ENCODE results near the gene GANAB. TPM values are rescaled to one million over a fixed set of nuclear protein-coding genes. Genes with fewer than 3 reads are reported as not detected.

The GANAB gene
- total and polyA plus RNA-seq, 2 of the 13 experiments (the other 11 are each of a cell fraction or from before 2014, with no cell fraction given) = 99.5 to 234 TPM

DNA sequence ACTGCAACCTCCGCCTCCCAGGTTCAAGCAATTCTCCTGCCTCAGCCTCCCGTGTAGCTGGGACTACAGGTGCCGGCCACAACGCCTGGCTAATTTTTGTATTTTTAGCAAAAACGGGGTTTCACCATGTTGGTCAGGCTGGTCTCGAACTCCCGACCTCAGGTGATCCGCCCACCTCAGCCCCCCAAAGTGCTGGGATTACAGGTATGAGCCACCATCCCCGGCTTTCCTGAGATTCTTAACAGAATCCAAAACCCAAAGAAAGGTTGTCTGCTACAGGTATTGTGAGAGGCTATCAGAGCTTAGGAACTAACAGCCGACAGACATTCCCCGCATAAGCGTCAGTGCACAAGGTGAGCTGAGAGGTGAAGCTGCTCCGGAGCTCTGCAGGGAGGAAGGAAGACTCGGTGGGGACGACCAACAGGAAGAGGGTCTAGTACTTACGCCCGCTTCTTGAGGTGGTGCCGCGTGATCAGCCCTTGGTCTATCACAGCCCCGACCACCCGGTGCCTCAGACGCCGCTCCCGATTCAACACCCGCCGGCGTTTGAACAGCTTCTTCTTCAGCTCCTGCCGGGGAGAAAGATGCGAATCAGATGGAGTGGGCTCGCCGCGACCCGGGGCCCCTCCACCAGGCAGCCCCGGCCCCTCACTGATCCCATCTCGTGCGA lies 18.1 kb upstream of the GANAB start (continued):
- TF ChIP-seq ZBTB2 (CRISPR knock-in tag; IDR thresholded peaks at IDR 0.05; ENCODE audit: low read depth) (no peak), ZNF207 (IDR thresholded peaks at IDR 0.05; ENCODE audit: borderline replicate concordance) (no peak), PHF5A (CRISPR knock-in tag; IDR thresholded peaks at IDR 0.05; ENCODE audit: low read depth, unreplicated experiment) (no peak), GLMP (CRISPR knock-in tag; IDR thresholded peaks at IDR 0.05; ENCODE audit: borderline replicate concordance) (no peak), NFIC (IDR thresholded peaks at IDR 0.05; ENCODE audit: low read length) (no peak), MYNN (CRISPR knock-in tag; IDR thresholded peaks at IDR 0.05; ENCODE audit: low read depth) (no peak), TBP (CRISPR knock-in tag; IDR thresholded peaks at IDR 0.05) (no peak), WIZ (CRISPR knock-in tag; IDR thresholded peaks at IDR 0.05) (0 out of 2 replicates have a peak, but pooled peaks have one; percentile 50), RAD21 (CRISPR knock-in tag; IDR thresholded peaks at IDR 0.05) (no peak), ZBTB40 (IDR thresholded peaks at IDR 0.05) (no peak), ZBTB40 (CRISPR knock-in tag; IDR thresholded peaks at IDR 0.05) (no peak), ISX (CRISPR knock-in tag; conservative IDR thresholded peaks at IDR 0.05) (no peak), SALL2 (CRISPR knock-in tag; IDR thresholded peaks at IDR 0.05) (peak; percentile 44; the same call in 1 of the 2 replicates), KLF11 (CRISPR knock-in tag; IDR thresholded peaks at IDR 0.05) (no peak), ZNF317 (CRISPR knock-in tag; IDR thresholded peaks at IDR 0.05) (no peak), NFRKB (IDR thresholded peaks at IDR 0.05) (no peak)
